GM18499 (cell line): ENCODE measurements around the gene NCF1.
"Not testable (repeated sequence)": the region's sequence is repeated elsewhere in the genome, so short reads cannot be mapped to it uniquely, and the experiment has no call there.

ENCODE experiments used
- ATAC-seq: cut with Tn5 transposase; IDR thresholded peaks from one replicate; pipeline ENCODE4 v1.9.1; 2021; ENCODE audit warnings: moderate number of reproducible peaks; ENCODE audit not compliant: insufficient read depth, unreplicated experiment

The NCF1 gene

DNA sequence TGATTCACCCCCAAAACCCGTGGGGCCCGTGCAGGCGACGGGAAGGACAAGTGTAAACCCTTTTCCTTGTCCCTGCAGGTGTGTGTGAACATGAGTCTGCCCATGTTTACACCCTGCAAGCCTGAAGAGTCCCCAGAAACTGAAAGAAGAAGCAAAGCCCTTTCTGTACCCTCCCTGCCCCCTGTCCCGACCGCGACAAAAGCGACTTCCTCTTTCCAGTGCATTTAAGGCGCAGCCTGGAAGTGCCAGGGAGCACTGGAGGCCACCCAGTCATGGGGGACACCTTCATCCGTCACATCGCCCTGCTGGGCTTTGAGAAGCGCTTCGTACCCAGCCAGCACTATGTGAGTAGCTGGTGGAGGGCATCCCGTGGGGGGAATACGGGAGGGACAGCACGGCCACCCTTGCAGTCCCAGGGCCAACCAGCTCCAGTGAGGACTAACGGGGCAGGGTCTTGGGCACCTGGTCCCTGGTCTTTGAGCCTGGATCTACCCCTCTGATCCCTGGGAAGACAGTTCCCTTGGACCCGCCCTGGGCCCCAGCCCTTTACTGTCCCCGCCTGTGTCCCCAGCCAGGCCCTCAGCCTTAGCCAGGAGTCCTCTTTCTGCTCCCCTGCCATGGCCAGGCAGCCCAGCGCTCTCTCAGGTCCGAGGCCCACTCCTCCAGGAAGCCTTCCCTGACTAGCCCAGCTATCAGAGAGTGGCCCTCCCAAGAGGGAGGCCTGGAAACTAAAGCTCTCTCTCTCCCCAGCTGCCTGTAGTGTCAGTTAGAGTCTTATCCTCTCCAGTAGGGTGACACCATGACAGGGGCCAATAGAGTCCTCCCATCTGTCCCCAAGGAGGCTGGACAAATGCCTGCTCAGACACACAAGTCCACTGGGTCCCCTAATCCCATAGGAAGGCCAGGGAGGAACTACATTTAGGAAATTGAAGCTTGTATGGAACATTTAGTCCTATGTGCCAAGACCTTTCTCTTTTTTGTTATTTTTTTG is at the start of gene NCF1:
Gene NCF1, plus strand, starts transcription at position 252 of the 991 bp plus-strand sequence. Its CDS starts 21 bp downstream, at position 273.
- peak; percentile 80 for ATAC-seq

- ATAC-seq = no peak
Observed at GRCh38 chr7:74725840-74726239, 48.0 kb upstream of the NCF1 start.

DNA sequence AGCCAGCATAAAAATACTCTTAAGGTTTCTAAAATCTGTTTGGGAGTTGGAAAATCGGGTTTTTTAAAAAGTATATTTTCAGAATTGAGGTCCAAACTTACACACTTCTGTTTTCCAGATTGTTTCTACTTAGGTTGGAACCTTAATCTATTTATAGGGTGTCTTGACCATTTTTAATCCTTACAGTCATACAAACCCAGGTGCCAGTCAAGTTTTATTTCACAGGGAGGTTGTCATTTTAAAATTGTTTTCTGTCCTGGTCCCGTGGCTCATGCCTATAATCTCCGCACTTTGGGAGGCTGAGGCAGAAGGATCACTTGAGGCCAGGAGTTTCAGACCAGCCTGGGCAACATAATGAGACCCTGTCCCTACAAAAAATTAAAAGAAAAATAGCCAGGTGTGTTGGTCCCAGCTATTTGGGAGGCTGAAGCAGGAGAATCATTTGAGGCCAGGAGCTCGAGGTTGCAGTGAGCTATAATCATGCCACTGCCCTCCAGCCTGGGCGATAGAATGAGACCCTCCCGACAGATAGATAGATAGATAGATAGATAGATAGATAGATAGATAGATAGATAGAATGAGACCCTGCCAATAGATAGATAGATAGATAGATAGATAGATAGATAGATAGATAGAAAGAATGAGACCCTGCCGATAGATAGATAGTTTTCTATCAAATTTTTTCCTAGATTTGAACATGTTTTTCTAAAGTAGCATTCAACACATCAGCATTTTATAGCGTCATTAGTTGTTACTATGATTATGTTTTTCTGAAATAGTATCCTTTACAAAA is 47.3 kb upstream of the NCF1 start:
- ATAC-seq = no peak

DNA sequence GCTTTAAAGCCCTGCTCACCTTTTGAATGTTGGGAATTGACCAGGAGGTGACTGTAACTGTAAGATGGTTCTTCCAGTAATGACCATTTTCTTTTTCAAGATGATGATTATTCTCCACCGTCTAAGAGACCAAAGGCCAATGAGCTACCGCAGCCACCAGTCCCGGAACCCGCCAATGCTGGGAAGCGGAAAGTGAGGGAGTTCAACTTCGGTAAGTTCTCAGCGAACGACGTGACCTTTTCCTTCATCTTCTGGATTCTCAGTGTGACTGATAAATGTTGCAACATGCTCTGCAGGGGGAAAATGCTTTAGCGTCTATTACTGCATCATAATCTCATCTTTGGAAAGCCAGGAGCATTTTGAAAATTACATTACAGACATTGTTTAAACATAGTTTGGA is 45.1 kb upstream of the NCF1 start:
- not testable (repeated sequence) for ATAC-seq

DNA sequence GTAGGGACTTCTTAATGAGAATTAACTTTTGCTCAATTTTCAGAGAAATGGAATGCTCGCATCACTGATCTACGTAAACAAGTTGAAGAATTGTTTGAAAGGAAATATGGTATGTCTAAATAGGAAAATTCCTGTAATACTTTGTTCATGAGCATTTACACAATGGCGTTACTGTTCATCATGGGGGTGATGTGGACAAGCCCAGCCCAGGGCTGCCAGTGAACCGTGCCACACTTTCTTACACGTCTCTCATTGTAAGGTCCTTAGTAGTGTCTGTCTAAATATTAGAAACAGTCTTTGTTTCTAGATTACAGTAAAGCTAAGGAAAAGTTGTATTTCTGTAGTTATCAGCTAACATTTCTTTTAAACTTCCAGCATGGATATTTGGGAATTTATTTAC is 43.6 kb upstream of the NCF1 start:
- ATAC-seq = not testable (repeated sequence)

DNA sequence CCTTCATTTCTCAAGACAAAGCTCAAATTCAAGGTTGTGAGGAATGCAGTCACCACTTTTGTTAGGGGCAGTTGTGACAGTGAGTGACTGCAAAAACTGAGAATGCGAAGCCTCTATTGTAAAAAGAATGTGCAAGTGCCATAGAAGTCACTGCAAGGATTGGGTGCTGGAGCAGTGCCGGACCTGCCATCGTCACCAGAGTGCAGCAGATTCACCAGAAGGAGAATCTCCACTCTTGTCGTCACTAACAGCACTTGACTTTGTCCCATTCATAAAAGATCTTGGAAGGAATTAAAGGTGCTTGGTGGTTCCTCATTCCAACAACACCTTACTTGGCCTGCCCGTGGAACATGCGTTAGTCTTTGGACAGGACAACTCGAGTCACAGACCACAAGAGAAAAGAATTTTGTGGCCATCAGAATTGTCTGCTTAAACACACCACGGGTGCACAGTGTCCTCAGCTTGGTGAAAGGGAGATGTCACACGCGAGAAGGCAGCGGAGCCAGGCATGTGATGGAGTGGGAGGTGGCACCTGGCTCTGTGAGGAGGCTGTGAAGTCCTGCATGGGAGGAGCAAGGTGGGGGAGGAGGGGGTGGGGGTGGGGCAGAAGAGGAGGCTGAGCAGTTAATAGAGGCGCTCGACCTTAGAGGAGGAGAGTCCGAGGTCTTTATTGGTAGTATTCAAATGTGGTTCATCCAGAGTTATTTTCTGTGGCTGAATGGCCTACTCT is 33.7 kb upstream of the NCF1 start:
- not testable (repeated sequence) for ATAC-seq

GRCh38 chr7:74743936-74744557 is 29.8 kb upstream of the NCF1 start:
- ATAC-seq = not testable (repeated sequence)

- not testable (repeated sequence) for ATAC-seq
Observed at GRCh38 chr7:74753921-74754482, 19.8 kb upstream of the NCF1 start.

- not testable (repeated sequence) for ATAC-seq
Observed at GRCh38 chr7:74756673-74757072, 17.1 kb upstream of the NCF1 start.

DNA sequence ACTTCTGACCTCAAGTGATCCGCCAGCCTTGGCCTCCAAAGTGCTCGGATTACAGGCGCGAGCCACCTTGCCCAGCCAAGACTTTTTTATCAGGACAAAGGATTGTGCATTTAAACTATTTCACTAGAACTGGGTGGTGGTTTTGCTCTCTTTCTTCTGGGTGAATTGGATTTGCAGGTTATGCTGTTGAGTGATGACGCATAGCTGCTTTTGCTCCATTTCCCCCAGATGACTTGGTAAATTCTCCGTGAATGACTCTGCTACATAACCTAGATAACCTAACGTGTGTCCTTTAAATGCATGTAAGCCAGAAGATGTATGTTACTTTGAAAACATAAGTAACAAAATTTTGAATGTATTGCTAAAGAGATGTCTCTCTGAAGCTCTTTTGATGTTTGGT is 15.5 kb upstream of the NCF1 start:
- not testable (repeated sequence) for ATAC-seq

DNA sequence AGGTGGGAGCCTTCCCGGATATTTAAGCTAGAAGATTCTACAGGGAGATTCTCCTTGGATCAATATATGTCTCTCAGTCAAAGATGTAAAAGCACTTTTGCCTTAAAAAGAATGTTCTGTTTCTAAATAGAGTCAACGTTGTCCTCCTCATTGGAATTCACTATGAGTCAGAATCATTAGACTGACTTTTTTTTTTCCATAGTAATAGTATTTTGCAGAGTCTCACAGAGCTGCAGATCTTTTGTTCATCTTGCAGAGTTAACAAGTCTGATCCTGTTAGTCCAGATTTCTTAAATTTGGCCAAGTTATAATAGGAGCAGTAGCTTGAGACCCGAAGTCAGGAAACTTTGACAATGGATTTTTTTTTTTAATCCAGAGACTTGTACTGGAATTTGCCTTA is 14.8 kb upstream of the NCF1 start:
- ATAC-seq = not testable (repeated sequence)

GRCh38 chr7:74765205-74765918 is 8.4 kb upstream of the NCF1 start:
- ATAC-seq = not testable (repeated sequence)

DNA sequence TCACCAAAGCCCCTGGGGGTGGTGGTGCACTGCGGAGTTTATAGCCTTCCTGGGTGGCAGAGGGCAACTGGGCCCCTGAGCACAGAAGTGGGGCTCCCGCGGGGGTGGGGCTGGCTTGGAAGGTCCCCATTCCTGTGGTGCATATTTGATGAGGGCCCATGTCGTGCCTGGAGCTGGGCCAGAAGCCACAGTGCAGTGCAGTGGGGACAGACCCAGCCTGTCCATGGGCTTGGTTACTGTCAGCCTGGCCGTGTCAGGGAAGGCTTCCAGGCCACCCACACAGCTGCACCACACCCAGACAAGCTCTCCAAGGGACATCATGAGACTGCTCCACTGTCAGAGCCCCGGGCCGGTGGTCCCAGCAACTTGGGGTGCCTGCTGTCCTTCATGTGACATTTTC is 7.3 kb upstream of the NCF1 start:
- not testable (repeated sequence) for ATAC-seq

- ATAC-seq = not testable (repeated sequence)
Observed at GRCh38 chr7:74766991-74767390, 6.8 kb upstream of the NCF1 start.

DNA sequence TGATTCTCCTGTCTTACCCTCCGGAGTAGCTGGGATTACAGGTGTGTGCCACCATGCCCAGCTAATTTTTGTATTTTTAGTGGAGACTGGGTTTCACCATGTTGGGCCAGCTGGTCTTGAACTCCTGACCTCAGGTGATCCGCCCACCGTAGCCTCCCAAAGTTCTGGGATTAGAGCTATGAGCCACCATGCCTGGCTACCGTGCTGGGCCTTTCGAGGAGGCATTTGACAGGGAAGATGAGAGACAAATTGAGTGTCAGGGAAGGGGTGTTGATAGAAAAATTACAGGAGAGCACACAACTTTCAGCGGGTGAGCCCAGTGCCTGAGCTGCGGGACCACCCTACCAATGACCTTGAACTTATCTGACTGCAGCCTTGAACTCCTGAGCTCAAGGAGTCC is 3.7 kb upstream of the NCF1 start:
- ATAC-seq = not testable (repeated sequence)

DNA sequence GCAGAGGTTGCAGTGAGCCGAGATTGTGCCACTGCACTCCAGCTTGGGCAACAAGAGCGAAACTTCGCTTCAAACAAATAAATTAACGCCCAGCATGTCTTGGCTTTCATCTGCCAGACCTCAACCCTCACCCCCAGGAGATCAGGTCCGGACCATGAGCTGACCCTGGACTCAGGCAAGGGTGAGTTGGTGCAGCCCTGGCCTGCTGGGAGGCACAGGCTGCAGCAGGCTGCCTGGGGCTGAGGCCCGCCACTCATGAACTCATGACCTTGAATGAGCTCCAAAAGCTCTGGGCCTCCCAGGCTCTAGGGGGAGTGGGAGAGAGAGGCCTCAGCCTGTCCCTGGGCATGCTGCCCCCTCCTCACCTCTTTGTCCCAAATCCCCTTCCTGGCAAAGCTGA is 1.7 kb upstream of the NCF1 start:
- ATAC-seq = not testable (repeated sequence)

DNA sequence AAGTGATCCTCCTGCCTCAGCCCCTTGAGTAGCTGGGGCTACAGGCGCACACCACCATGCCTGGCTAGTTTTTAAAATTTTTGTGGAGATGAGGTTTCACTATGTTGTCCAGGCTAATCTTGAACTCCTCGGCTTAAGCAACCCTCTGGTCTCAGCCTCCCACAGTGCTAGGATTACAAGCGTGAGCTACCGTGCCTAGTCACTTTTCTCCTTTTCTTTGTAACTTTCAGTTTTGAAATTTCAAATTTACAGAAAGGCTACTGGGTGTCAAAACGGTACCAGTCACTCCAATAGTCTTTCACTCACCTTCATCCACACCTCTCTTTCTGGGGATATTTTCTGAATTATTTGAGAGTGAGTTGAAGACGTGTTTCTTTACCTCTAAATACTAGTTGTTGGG is 1.3 kb downstream of the NCF1 start:
- not testable (repeated sequence) for ATAC-seq

DNA sequence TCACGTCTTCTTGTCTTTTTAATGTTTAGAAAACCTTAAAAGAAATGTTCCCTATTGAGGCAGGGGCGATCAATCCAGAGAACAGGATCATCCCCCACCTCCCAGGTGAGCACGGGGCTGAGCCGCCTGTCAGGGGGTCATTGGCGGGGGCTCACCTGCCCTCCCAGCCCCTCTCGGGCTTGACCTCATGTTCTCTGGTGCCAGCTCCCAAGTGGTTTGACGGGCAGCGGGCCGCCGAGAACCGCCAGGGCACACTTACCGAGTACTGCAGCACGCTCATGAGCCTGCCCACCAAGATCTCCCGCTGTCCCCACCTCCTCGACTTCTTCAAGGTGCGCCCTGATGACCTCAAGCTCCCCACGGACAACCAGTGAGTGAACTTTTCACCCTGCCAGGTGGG is 5.2 kb downstream of the NCF1 start:
- not testable (repeated sequence) for ATAC-seq

DNA sequence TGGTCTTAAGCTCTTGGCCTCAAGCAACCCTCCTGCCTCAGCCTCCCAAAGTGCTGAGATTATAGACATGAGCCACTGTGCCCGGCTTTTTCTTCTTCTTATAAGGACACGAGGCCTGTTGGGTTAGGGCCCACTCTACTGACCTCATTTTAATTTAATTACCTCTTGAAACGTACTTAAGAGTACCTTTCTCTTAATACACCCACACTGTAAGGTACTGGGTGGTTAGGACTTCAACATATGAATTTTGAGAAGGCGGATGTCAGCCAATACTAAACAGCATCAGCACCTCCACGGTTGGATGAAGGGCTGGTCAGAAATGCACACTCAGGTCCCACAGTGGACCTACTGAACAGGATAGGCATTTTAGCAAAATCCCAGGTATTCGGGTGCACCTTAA is 7.9 kb downstream of the NCF1 start:
- not testable (repeated sequence) for ATAC-seq
